IPS-NIHi7 (cell line): ENCODE data around the gene RHEX.
"Not testable (repeated sequence)": the region's sequence is repeated elsewhere in the genome, so short reads cannot be mapped to it uniquely, and the experiment has no call there.

Source experiments
- DNase-seq: peaks from one replicate; pipeline ENCODE4 v3.0.0; 2012; ENCODE audit warnings: mixed read lengths; ENCODE audit errors: extremely low spot score

RHEX gene

DNA sequence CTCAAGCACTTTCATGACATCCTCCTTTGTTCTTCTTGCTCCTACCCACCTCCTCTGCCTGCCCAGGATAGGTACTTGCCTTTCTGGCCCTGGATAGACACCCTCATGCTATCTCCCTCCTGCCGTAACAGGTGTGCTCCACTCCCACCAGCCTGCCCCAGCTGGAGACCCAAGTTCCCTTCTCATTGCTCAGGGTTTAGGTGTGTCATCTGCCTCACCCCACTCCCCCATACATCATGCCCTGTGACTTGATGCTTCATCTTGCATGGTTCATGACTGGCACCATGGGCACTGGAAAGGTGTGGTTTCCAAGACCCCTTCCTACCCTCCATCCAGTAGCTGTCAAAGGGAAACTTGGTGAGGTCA lies 5.9 kb downstream of the RHEX start:
- no peak for DNase-seq

DNA sequence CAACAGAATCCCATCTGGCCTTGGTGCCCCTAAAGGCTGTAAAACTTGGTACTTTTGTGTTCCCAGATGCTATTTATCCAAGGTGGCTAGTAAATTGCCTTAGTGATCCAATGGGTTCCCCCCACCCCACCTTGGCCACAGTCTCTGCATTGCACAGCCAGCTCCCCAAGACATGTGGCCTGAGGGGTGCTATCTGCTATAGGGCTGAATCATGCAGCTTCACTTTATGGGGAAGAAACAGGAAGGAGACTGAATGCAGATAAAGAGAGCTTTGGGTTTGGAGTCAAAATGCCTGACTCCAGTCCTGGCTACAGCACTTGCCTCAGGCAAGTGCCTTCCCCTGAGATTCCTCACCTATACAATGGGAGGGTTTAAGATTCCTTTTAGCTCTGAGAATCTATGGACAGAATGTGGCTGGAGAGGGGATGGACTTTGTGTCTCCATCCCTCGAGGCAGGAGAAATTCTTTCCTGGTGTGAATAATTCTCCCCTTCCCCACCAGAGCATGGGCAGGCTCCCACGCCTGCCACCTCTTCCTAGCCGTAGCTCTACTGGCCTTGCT lies 6.5 kb downstream of the RHEX start:
- no peak for DNase-seq

DNA sequence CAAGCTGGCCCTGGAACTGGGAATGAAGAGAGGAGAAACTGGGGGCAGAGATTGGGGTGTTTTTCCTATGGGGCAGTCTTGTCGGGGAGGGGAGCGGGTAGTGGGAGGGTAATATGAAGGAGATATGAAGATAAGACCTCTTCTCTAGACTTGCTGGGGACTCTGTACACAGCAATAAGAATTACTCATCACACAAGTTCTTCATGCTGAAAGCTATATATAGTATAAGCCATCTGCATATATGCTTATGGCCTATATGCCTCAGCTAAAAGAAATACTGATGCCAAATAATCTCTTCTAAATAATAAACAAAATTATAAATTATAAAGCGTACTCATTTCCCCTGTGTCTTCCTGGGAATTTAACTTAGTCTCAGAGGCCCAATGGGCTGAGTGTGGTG lies 7.9 kb downstream of the RHEX start:
- DNase-seq: no peak

DNA sequence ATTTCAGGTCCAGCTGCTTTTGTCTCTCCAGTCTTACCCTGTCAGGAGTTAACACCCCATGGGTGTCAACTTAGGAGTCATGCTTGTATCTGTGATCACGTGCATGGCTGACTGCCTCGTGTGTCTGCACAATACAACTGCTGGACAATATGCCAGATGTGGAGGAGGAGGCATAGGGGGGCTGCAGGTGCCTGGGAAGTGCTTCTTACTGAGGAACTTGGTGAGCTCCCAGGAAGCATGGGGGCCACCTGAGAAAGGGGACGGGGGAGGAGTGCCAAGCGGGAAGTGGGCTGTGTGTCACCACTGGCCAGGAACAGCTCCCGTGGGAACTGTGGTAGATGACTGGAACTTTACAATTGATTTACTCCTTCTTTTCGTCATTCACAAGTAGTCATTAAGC lies 9.5 kb downstream of the RHEX start:
- no peak for DNase-seq

DNA sequence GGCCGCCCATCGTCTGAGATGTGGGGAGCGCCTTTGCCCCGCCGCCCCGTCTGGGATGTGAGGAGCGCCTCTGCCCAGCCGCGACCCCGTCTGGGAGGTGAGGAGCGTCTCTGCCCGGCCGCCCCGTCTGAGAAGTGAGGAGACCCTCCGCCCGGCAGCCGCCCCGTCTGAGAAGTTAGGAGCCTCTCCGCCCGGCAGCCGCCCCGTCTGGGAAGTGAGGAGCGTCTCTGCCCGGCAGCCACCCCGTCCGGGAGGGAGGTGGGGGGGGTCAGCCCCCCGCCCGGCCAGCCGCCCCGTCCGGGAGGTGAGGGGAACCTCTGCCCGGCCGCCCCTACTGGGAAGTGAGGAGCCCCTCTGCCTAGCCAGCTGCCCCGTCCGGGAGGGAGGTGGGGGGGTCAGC lies 11.0 kb downstream of the RHEX start:
- DNase-seq: not testable (repeated sequence)

DNA sequence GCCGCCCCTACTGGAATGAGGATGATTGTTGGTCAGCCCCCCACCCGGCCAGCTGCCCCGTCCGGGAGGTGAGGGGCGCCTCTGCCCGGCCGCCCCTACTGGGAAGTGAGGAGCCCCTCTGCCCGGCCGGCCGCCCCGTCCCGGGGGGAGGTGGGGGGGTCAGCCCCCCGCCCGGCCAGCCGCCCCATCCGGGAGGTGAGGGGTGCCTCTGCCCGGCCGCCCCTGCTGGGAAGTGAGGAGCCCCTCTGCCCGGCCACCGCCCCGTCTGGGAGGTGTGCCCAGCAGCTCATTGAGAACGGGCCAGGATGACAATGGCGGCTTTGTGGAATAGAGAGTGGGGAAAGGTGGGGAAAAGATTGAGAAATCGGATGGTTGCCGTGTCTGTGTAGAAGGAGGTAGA lies 11.5 kb downstream of the RHEX start:
- DNase-seq: not testable (repeated sequence)

DNA sequence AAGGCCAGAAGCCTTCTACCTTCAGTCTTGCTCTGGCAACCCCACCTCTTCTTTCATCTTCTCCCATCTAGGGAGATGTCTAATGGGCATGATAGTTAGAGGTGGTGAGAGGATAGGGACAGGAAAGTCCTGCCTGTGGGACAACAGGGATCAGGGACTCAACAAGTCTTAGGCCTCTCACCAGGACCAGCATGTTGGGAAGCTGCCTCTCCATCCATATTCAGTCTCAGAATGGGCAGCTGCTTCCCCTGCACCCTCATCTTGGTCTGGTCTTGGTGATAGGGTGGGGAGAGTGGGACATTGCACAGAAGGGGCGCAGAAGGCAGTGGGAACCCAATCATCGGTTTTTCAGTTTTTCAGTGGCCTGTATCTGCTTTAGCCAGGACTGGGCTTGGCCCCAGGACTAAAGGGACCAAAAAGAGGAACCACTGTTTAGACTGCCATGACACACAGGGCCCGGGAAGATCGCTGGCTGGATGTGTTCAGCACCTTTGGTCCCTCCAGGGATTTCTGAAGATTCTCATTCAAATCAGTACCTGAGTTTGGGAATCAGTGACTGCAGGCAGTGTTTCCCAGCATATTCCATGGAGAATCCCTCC lies 12.7 kb downstream of the RHEX start:
- DNase-seq: no peak

DNA sequence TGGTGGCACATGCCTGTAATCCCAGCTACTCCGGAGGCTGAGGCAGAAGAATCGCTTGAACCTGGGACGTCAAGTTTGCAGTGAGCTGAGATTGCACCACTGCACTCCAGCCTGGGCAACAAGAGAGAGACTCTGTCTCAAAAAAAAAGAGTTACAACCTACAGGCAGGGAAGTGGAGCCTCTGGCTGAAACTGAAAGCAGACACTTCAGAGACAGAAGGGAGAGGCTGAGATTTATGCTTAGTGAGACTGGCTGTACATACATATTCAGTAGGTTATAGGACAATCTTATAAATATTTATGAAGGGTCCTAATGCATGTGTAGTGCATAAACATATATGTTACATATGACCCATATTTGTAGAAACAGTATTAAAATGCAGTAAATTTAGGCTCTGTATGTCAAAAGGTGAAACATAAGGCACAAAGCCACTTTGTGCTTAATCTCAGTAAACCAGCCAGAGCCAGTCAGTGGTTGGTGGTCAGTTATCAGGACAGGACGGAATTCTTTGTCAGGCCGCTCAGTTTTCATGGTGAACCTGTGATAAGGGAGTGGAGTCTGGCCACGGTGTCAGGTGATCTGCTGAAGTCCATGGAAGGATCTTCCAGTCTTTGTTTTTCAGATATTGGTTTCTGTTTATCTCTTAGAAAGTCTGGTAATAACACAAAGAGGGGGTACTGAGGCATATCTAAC lies 13.7 kb downstream of the RHEX start:
- DNase-seq: no peak

DNA sequence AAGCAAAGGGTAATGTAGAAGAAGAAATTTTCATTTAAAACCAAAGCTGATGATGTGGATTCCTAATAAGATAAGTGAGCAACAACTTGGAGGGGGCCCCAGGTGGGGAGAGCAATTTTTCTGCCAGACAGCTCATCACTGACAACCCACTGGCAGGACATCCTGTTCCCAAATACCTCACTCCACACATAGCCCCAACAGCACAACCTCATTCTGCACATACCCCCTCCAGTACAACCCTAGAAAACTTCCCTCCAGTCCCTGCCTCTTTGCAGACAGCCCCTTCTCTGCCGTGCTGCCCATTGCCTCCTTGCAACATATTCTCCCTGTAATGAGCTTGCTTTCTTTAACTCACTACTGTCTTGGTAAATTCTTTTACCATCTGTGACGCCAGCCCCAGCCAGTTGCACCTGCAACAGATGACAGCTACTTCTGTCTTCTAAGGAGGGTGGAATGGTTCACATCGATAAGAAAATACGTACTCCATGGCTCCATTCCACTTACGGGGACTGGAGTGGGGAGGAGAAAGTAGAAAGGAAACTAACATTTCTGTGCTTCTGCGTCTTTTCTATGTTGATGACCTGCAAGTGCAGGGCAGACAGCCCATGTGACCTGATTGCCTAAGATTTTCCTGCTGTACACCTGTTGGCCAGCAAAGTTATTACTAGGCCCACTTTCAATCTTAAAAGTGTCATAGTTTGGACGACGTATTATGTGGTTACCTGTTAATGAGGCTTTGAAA lies 14.7 kb downstream of the RHEX start:
- no peak for DNase-seq

DNA sequence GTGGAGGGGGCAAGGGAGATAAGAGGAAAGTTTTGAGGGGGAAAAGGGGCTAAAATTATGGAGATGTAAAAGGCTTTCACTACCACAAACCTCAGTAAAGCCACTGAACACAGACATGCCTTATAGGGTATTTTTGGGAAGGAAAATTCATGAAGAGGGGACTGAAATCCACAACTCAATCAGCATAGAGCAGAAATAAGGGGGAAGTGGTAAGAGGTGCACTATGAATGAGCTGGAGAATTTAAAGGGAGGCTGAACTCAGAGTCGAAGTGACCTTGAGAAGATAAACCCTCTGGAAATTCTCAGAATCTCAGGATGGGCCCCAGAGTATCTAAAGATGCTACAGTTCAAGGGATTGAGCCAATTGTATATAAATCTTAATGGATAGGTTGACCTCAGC lies 15.3 kb downstream of the RHEX start:
- DNase-seq: no peak

DNA sequence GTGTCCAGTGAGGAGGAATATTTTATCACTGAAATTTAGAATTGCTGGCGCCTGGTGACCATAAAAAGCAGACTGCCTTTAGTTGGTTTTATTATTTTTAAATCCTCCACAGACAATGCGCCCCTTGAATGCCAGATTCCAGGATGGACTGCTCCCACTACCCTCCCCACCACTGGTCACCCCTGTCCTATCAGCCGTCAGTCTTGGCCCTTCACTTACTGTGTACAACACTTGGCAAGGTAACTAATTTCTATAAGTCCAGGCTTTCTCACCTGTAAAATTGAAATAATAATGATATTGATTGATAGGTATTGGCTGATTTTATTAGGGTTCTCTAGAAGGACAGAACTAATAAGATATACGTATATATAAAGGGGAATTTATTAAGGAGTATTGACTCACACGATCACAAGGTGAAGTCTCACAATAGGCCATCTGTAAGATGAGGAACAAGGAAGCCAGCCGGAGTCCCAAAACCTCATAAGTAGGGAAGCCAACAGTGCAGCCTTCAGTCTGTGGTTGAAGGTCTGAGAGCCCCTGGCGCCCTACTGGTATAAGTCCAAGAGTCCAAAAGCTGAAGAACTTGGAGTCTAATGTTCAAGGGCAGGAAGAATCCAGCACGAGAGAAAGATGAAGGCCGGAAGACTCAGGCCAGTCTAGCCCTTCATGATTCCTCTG lies 17.8 kb downstream of the RHEX start:
- no peak for DNase-seq

DNA sequence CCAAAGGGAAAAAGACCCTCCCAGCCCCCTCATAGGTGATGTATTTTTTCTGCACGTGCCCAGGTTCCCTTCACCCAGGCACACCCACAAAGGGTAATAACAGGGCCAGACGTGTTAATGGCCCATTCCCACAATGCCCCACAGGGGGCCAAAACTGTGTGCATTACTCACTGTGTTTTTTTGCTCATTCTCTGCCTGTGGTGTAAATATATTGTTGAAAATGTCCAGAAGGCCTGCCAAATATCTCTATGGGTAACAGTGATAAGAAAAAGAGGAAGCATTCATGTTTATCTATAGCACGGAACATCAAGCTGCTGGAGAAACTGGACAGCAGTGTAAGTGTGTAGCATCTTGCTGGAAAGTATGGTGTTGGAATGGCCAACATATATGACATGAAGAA lies 21.9 kb downstream of the RHEX start:
- no peak for DNase-seq

DNA sequence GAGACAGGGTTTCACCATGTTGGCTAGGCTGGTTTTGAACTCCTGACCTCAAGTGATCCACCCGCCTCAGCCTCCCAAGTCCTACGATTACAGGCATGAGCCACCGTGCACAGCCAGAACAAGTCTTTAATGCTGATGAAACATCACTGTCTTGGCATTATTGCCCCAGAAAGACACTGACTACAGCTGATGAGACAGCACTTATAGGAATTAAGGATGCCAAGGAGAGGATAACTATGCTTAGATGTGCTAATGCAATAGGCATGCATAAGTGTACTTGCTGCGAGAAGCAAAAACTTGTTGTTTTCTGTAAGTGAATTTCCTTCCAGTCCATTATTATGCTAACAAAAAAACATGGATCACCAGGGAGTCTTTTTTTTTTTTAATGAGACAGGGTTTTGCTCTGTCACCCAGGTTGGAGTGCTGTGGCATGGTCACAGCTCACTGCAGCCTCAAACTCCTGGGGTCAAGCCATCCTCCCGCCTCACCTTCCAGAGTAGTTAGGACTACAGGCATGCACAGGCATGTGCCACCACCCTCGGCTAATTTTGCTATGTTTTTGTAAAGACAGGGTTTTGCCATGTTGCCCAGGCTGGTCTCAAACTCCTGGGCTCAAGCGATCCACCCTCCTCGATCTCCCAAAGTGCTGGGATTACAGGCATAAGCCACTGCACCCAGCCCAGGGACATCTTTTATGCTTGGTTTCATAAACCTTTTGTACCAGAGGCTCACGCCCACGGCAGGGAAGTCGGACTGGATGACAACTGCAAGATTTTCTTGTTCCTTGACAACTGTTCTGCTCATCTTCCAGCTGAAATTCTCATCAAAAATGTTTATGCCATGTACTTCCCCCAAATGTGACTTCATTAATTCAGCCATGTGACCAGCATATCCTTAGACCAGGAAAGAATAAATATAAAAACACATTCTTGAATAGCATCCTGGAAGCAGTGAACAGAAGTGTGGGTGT lies 23.1 kb downstream of the RHEX start:
- no peak for DNase-seq

DNA sequence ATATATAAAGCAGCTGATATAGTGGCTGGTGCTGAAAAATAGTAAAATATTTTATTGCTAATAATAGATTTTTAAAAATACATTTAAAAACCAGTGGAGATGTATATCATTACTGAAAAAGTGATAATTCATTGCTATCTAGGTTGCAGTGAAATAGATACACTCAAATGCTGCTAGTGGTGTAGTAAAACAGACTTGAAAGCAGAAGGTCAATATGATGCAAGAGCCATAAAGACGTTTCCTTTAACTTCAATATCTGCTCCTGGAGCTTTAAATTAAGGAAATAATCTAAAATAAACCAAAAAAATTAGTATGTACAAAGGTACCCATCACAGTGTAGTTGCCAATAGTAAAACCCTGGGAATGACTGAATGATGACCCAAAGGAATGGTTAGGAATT lies 26.2 kb downstream of the RHEX start:
- no peak for DNase-seq

DNA sequence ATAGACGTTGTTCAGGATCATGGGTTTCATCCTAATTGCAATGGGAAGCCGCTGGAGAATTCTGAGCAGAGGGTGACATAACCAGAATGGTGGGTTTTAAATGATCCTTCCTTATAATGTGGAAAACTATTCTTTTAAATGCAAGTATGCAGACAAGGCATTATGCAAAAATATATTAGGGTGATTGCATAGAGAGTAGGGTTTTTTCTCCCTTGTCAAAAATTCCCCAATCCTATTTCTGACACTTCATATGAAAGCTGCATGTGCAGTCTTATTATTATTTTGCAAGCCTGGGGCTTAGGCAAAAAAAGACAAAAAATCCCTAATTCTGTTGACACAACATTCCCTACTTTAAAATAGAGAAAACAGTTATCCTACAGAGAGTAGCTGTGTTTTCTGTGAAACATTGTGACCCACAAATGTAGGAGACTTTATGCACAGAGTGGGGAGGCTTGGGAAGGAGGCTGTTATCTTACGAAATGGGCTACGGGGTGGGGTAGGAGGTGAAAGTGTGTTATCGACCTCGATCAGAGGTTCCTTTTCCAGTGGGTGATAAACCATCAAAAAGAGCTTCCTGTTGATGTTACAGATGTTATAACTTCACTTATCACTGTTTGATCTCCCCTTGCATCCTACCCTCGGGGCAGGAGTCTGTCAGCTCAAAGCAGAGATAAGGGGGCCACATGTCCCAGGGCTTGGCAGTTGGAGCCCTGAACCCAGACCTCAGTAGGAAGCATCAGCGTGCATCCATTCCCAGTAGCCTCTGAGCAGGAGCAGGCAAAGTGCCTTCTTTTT lies 27.2 kb downstream of the RHEX start:
- DNase-seq: no peak

DNA sequence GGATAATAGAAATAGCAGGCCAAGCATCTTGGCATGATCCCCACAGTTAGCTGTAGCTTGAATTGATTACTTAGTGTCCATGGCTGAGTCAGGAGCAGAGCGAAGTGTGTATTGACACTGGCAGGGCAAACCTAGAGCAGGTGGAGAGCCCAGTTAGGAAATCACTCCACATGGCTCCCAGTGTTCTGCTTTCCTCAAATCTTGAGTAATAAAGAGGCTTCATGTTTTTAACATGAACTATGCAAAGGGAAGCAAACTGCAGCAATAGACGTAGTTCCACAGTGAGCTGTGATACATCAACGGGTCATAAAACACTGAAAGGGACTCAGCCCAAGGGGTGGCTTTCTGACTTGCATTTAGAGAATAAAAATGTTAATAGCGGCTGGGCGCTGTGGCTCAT lies 28.9 kb downstream of the RHEX start:
- DNase-seq: no peak

DNA sequence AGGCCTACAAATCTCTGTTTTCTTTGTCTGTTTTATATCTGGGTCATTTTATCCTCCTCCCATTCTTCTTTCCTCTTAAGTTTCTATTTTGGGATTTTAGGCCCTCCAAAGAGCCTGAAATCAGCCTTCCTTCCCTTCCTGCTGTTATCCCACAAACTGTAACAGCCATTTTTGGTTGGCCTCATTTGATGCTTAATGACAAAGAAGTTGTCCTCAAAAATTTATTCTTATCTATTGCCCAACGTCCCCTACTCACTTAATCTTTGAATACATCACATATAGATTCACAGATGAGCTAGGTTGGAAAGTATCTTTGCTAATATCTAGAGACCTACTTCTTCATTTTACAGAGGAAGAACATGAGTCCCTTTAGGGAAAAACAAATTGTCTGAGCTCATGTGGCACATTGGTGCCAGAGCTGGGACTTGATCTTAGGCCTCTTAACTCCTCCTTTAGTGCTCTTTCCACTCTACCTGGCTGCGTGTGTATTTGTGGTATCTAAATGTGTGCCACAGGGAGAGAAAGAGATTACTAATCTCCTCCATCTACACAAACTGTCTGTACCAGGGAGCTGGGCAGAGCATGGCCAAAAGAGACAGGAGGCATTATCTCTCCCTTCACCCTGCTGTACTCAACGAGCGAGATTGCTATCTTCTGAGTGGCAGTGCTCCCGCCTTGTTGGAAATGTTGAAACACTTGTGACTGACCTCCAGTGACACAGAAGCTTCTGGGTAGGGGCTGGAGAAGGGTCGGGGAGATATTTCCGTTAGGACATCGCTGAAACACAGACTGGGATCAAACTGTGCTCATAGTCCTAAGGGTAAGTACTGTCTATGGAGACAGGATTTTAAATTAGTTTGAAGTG lies 30.1 kb downstream of the RHEX start:
- DNase-seq: no peak

DNA sequence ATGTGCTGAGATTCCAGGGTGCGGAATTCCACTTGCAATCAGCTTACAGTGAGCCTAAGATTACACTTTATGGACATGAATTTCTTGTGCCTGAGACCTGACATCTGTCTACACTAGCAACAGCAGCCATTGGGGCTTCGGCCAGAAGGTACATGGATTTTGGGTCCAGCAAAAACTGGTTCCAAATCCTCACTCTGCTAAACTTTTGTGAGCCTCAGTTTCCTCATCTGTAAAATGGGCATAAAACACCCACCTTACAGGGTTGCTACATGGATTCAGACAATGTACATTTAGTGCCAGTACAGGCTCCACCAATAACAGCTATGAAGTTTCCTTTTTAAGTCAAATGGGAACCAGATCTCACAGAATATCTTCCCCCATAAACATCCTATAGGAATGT lies 30.8 kb downstream of the RHEX start:
- no peak for DNase-seq

DNA sequence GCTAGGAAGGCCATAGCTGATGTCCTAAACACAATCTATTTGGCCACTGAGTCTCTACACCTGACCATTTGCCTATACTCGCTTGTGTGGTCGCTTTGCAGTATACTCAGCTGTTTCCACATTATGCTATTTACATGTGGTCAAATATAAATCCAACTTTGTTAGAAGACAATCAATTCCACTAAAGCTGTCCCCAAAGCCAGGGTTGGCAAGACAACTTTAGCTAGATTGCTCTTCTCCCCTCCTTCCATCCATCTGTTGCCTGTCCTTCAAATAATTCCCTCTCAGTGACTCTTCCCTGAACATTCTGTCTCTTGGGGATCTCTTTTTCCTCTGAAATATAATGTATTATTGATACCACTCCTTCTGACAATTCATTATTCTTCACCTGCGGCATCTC lies 34.1 kb downstream of the RHEX start:
- no peak for DNase-seq
